Activated CD4-positive, alpha-beta memory T cell treated with anti-CD3 and anti-CD28 coated beads, Interleukin-2, amount 10 ng/mL, durations not matched to agents 7 days and 5 days (primary cell): ENCODE measurements around the gene ELMO1. TPM values are rescaled to one million over a fixed set of nuclear protein-coding genes. Genes with fewer than 3 reads are reported as not detected.

Source experiments
- CTCF ChIA-PET: fragments of 350-600 bp; sonication (Branson Sonifier 250); formaldehyde crosslinking; loops from one replicate; lab custom pipeline; 2021; ENCODE audit warnings: antibody characterized with exemption, inconsistent platforms; lab: Charles Lee
- POLR2A ChIA-PET: fragments of 350-600 bp; sonication (Branson Sonifier 250); formaldehyde crosslinking; loops from one replicate; lab custom pipeline; 2021; ENCODE audit warnings: antibody characterized with exemption; lab: Charles Lee
- DNase-seq: peaks from one replicate; pipeline ENCODE4 v3.0.0-alpha.2; 2020
- H3K27ac Mint-ChIP-seq: one replicate; pipeline ENCODE4 v1.8.0; 2021; ENCODE audit warnings: mild to moderate bottlenecking, mixed read lengths
- H3K27me3 Mint-ChIP-seq: one replicate; pipeline ENCODE4 v1.8.0; 2021; ENCODE audit warnings: mixed read lengths
- H3K36me3 Mint-ChIP-seq: one replicate; pipeline ENCODE4 v1.8.0; 2021; ENCODE audit warnings: low read depth, mixed read lengths
- H3K4me1 Mint-ChIP-seq: one replicate; pipeline ENCODE4 v1.8.0; 2021; ENCODE audit warnings: mixed read lengths
- H3K4me3 Mint-ChIP-seq: one replicate; pipeline ENCODE4 v1.8.0; 2021; ENCODE audit warnings: mild to moderate bottlenecking, mixed read lengths
- H3K9me3 Mint-ChIP-seq: one replicate; pipeline ENCODE4 v1.8.0; 2021; ENCODE audit warnings: mixed read lengths
- total RNA-seq, 2 experiments: library from RNA; stranded (reverse); gene quantifications; one replicate each; pipeline ENCODE4 v1.2.3, GENCODE V29; 2021

ELMO1 gene
- total RNA-seq, 2 experiments from 2014 or later: 100 to 102 TPM

DNA sequence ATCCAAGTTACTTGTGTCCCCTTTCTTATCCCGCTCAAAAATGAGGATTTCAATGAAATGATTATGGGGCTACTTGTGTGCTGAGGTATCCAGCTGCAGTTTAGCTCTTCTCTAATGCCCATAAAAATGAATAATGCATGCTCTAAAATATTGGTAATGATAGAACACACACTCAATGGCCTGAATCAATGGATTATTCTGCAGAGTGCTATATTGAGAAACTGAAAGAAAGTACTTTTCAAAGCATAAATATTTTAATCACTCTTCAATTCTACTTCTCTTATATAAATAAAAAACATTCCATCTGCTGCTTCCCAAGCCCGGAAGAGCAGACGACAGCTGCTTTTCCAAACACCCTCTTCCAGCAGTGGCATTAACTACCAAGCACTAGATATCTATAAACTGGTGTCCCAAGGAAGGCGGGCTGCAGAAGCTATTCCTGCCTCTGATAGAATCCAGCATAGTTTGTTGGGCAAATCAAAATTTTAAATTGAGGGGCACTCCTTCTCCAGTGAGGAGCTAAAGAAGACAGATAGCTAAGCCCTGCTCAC is 439.5 kb downstream of the ELMO1 start:
- no peak for DNase-seq
- no peaks in the 10 kb centered on the region for H3K4me1 Mint-ChIP-seq
- ChIA-PET CTCF (interaction anchor here (1.9 kb wide), 1 partner anchor 173 kb away, joined by 4 read pairs; no protein-coding TSS in a partner anchor), POLR2A (no interaction called here)
- H3K36me3 Mint-ChIP-seq: peaks cover 21% of the 10 kb centered on the region
- H3K9me3 Mint-ChIP-seq: no peaks in the 10 kb centered on the region
- H3K4me3 Mint-ChIP-seq: no peak overlapping the region
- H3K27me3 Mint-ChIP-seq: no peaks in the 10 kb centered on the region
- no peak overlapping the region for H3K27ac Mint-ChIP-seq

DNA sequence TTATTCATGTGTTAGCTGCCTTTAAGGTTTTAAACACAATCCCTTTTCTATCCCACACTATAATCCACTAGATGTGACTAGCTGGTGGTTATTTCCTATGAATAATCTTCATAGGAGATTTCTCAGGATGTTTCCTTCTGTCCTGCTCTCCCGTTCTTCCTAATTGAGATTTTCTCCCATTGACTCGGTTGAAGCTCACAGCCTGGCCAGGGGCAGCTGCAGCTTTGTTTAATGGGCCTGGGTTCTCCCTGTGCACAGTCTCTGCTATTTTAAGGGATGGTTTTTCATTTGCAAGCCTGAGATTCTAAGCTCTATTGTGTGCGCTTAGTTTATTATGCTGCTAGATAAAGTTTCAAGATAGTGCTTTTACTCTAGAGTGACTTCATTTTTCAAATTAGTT is 441.0 kb downstream of the ELMO1 start:
- Mint-ChIP-seq H3K27ac (no peak overlapping the region), H3K36me3 (peaks cover 26% of the 10 kb centered on the region), H3K9me3 (no peaks in the 10 kb centered on the region), H3K4me1 (no peaks in the 10 kb centered on the region), H3K27me3 (no peaks in the 10 kb centered on the region), H3K4me3 (no peak overlapping the region)
- DNase-seq: no peak
- ChIA-PET POLR2A (no interaction called here), CTCF (interaction anchor here (1.9 kb wide), 1 partner anchor 174 kb away, joined by 4 read pairs; no protein-coding TSS in a partner anchor)

DNA sequence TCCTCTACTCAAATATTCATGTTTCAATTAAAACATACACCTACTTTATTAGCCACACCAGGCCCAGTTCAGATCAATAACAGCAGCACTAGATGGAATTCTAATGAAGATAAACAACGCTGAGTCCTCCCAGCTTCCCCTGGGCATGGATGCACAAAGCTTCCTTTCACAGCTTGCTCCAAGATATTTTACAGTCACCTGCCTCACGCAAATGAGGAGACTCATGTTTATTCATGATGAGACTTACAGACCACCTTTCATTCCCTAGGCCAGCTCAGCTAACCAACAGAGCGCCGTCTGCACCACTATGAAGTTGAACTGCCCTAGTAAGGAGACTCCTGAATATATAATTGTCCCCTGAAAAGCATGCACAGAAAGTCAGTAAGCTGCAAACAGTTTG is 441.4 kb downstream of the ELMO1 start:
- H3K4me1 Mint-ChIP-seq: no peaks in the 10 kb centered on the region
- H3K9me3 Mint-ChIP-seq: peaks cover 2% of the 10 kb centered on the region
- no peak for DNase-seq
- no peaks in the 10 kb centered on the region for H3K27me3 Mint-ChIP-seq
- no peak overlapping the region for H3K27ac Mint-ChIP-seq
- CTCF ChIA-PET: interaction anchor here (1.9 kb wide), 1 partner anchor 175 kb away, joined by 4 read pairs; no protein-coding TSS in a partner anchor
- peaks cover 27% of the 10 kb centered on the region for H3K36me3 Mint-ChIP-seq
- H3K4me3 Mint-ChIP-seq: no peak overlapping the region
- POLR2A ChIA-PET: no interaction called here

DNA sequence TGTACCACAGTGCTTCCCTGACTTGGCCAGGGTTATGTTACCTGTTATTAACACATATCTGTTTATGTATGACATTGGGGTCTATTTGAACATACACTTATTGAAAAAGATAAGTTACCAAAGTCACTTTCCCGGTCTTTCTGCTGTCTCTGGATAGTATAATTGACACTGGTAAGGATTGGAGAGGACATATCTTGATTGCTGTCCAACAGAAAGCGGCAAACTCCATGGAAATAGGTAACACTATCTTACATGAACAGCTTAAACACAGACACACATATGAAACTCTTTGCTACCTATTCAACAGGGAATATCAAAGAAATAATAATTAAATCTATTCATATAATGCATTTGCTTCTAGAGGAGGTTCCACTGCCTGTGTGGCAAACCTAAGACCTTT is 441.9 kb downstream of the ELMO1 start:
- CTCF ChIA-PET: no interaction called here
- H3K27me3 Mint-ChIP-seq: no peaks in the 10 kb centered on the region
- H3K9me3 Mint-ChIP-seq: peaks cover 2% of the 10 kb centered on the region
- DNase-seq: no peak
- POLR2A ChIA-PET: no interaction called here
- H3K27ac Mint-ChIP-seq: no peak overlapping the region
- no peaks in the 10 kb centered on the region for H3K4me1 Mint-ChIP-seq
- H3K4me3 Mint-ChIP-seq: no peak overlapping the region
- H3K36me3 Mint-ChIP-seq: peaks cover 27% of the 10 kb centered on the region

DNA sequence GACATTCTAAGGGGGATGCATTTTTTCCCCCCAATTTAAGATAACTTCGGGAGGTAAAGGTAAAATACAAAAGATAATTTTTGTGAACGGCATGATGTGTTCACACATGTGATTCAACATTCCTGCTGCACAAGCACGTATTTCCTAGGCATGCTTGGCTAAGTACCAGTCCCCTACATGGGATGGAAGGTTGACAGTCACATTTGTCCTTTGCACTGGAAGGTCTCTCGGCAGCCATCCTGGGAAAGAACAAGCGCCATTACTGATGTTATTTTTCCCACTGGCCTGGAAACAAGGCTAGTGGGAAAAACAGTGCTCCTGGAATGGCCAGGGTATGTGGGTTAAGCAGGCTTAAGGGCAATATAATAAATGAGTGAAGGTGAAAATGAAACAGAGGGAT is 448.2 kb downstream of the ELMO1 start:
- Mint-ChIP-seq H3K27me3 (no peaks in the 10 kb centered on the region), H3K4me1 (no peaks in the 10 kb centered on the region), H3K27ac (no peak overlapping the region), H3K9me3 (peaks cover 2% of the 10 kb centered on the region), H3K4me3 (no peak overlapping the region), H3K36me3 (peaks cover 30% of the 10 kb centered on the region)
- ChIA-PET POLR2A (no interaction called here), CTCF (no interaction called here)
- DNase-seq: no peak

DNA sequence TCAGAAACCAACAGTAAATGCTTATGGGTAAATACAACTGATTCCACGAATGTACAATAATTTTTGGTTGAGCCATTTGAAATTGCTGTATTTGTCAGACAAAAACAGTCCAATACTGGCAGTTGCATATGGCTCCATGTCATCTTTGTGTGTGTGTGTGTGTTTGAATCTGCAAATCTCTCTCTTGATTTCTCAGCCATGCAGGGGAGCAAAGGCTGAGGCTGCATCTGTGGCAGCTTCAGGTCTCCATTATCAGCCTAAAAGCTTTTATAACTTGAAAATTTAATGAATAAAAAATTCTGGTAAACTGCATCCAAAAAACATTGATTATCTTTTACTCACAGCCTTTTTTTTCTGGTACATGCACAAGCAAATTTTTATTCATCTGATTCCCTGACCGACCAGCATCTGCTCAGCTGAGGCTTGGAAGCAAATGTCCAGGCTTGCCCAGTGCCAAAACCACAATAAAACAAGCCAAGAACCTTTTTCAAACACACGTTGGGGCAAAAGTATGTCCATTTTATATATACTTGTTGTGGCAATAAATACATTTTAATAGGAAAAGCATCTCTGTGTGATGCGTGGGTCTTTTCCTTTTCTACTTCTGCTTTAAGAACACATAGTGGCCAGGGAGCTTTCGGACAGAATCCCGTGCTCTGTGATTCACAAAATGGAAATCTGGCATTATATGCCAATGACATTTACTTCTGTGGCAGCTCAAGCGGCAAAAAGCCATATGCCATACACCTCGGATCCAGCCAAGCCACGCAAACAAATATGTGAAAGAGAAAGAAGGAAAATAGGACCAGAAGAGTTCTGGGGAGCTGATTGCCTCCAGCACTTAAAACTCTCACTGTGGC is 448.8 kb downstream of the ELMO1 start:
- DNase-seq: no peak
- Mint-ChIP-seq H3K27me3 (no peaks in the 10 kb centered on the region), H3K27ac (no peak overlapping the region), H3K4me1 (no peaks in the 10 kb centered on the region), H3K4me3 (no peak overlapping the region), H3K9me3 (peaks cover 2% of the 10 kb centered on the region), H3K36me3 (peaks cover 30% of the 10 kb centered on the region)
- ChIA-PET CTCF (no interaction called here), POLR2A (no interaction called here)

DNA sequence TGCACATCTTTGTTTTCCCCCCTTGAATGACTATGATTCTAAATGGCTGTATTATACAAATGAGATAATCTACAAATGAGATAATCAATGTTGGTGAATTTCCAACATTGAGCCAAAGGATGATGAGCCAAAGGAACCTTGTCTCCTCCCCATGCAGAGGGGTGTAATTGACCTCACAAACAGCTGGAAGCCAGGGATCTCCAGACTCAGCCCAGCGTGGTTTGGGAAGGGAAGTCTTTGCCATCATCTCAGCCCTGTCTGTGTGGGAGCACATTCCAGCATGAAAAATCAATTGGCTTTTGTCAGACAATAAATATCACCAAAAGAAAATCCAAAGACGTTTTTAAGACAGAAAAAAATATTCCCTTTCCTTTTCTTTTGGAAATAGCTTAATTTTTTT is 452.9 kb downstream of the ELMO1 start:
- peaks cover 11% of the 10 kb centered on the region for H3K36me3 Mint-ChIP-seq
- no peak overlapping the region for H3K27ac Mint-ChIP-seq

DNA sequence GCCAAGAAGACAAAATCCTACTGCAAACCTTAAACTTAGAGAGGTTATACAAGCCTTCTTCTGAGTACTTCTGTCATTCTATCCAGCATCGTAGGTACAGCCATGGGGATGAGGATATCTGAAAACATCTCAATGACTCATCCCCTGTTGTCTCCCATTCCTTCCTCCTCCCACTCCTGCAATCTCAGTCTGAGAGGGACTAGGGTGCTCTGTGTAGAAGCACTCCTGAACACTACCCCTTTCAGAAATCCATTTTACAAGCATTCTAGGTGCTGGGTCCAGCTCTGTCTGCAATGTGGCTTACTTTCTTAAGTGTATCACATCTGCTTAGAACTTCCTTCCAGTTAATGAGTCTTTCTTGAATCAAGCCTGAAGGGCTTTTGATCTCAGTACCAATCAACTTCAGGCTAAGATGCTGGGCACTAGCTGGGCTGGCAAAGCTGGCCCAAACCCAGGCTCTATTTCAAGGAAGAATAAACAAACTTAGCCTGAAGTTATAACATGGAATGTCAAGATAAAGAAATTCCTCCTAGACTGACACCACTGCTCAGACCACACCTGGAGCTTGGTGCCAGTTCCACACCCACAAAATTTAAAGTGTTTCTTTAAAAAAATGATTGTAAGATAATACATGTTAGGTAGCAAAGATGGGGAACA is 454.1 kb downstream of the ELMO1 start:
- Mint-ChIP-seq H3K4me1 (no peaks in the 10 kb centered on the region), H3K27me3 (no peaks in the 10 kb centered on the region), H3K9me3 (no peaks in the 10 kb centered on the region), H3K36me3 (peaks cover 11% of the 10 kb centered on the region), H3K4me3 (no peak overlapping the region), H3K27ac (no peak overlapping the region)
- no peak for DNase-seq
- CTCF ChIA-PET: interaction anchor here (1.3 to 2.6 kb wide), 2 partner anchors 8 to 188 kb away, joined by 3 to 15 read pairs; no protein-coding TSS in a partner anchor
- POLR2A ChIA-PET: no interaction called here

More for the DNA sequence above, 452.9 kb downstream of the ELMO1 start:
- no peak for DNase-seq
- H3K27me3 Mint-ChIP-seq: no peaks in the 10 kb centered on the region
- H3K4me3 Mint-ChIP-seq: no peak overlapping the region
- no peaks in the 10 kb centered on the region for H3K4me1 Mint-ChIP-seq
- H3K9me3 Mint-ChIP-seq: no peaks in the 10 kb centered on the region
- ChIA-PET POLR2A (no interaction called here), CTCF (interaction anchor here (0.6 to 2.6 kb wide), 2 partner anchors 9 to 12 kb away, joined by 4 to 15 read pairs; no protein-coding TSS in a partner anchor)

DNA sequence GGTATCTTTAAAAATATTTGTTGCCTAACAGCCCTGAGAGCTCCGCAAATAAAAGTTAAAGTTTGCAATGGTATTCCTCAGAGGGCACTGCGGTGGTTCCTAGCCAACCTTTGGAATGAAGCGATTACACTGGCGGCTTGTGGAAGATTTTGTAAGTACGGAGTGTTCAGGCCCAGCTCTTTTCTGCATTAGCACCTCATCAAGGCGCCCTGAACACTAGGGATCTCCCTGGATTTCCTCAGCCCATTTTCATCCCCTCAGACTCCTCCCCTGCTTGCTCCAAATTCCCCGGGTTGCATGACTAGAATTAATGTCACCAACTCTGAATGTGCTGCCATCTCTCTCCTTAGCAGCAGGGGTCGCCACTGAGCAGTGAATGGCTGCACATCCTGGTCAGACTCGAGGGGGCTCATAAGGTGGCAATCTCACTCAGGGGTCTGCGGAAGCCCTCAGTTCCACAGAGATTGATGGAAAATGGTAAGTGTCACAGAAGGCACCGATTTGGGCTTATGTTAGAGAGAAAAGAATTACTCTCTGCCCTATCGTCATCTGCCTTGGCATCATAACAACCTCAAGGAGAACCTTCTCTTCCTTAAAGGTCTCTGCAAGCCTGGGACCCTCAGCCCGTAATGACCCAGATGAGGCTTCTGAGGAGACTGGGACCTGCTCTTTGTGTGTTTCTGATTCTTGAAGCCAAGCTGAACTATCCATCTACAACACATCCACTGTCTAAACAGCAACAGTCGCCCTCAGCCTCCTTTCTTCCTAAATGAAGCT is 461.5 kb downstream of the ELMO1 start:
- no peak overlapping the region for H3K4me3 Mint-ChIP-seq
- ChIA-PET CTCF (interaction anchor here (0.7 to 3.0 kb wide), 10 partner anchors 8 to 313 kb away, joined by 3 to 15 read pairs (median 4); no protein-coding TSS in a partner anchor), POLR2A (no interaction called here)
- peaks cover 8% of the 10 kb centered on the region for H3K4me1 Mint-ChIP-seq
- DNase-seq: peak; percentile 63
- H3K9me3 Mint-ChIP-seq: no peaks in the 10 kb centered on the region
- peaks cover 11% of the 10 kb centered on the region for H3K36me3 Mint-ChIP-seq
- no peak overlapping the region for H3K27ac Mint-ChIP-seq
- H3K27me3 Mint-ChIP-seq: no peaks in the 10 kb centered on the region

DNA sequence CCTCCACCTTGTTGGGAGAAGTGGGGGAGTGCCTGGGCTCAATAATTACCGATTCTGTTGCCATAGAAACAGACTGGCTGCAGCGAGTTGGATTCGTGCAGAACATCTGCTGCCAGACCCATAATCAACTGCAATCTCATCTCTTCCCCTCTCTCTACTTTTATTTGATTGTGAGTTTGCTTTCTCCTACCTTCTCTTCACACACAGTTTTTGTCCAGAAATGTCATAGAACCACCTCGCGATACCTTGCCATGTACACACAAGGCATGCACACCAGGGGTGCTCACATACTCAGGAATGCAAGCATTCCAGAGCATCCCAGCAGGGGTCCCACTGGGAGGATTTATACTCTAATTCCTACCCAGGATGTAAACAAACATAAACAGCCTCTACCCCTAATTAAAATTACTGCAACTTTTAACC is 462.1 kb downstream of the ELMO1 start:
- Mint-ChIP-seq H3K27ac (no peak overlapping the region), H3K36me3 (peaks cover 13% of the 10 kb centered on the region), H3K4me3 (no peak overlapping the region), H3K9me3 (peaks cover 2% of the 10 kb centered on the region), H3K4me1 (peaks cover 8% of the 10 kb centered on the region), H3K27me3 (no peaks in the 10 kb centered on the region)
- POLR2A ChIA-PET: no interaction called here
- DNase-seq: no peak
- CTCF ChIA-PET: interaction anchor here (0.7 to 3.0 kb wide), 8 partner anchors 9 to 312 kb away, joined by 3 to 15 read pairs (median 4); no protein-coding TSS in a partner anchor

DNA sequence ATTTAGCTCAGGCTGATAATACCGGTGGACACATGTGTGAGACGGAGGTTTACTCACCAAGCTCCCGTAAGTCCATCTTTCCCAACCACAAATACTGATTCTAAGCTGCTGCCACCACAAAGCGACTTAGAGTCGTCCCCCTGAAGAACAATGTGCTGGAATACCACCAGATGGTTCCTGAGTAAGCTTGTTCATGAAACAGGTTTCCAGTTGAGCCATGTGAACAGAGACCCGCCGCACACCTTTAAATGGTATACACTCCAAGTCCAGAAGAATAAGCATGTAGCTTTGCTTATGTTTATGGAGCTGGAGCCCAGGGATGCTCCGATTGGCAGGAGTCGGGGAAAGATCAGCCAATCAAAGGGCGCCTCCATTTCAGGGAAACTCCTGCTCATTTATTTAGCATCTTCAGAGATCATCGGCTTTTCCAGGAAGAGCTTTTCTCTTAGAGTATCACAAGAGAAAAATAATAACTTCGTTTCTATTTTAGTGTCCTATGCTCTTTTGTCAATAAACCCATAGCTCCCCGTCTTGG is 462.7 kb downstream of the ELMO1 start:
- no peak for DNase-seq
- peaks cover 3% of the 10 kb centered on the region for H3K9me3 Mint-ChIP-seq
- peaks cover 8% of the 10 kb centered on the region for H3K4me1 Mint-ChIP-seq
- no peak overlapping the region for H3K4me3 Mint-ChIP-seq
- ChIA-PET CTCF (interaction anchor here (0.6 to 3.0 kb wide), 10 partner anchors 9 to 316 kb away, joined by 3 to 15 read pairs (median 4); no protein-coding TSS in a partner anchor), POLR2A (no interaction called here)
- no peak overlapping the region for H3K27ac Mint-ChIP-seq
- peaks cover 18% of the 10 kb centered on the region for H3K36me3 Mint-ChIP-seq
- no peaks in the 10 kb centered on the region for H3K27me3 Mint-ChIP-seq

DNA sequence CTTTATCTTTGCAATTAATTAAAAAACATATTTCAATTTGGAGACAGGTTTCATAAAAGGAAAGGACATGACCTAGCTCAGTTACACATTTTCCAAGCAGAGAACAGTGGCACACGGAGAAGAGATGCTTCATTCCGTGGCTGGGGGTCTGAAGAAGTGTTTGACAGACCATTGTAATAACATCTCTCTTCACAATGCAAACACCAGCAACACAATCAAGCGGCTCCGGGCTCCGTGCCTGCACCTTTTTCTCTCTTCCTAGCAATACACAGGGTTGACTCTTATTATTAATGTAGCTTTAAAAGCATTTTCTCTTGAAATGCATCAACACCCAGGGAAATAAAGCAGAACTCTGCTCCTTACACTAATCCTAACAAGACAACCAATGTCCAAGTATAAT is 463.3 kb downstream of the ELMO1 start:
- ChIA-PET POLR2A (no interaction called here), CTCF (interaction anchor here (0.6 to 3.0 kb wide), 6 partner anchors 11 to 316 kb away, joined by 3 to 15 read pairs (median 4); no protein-coding TSS in a partner anchor)
- no peak for DNase-seq
- H3K36me3 Mint-ChIP-seq: peaks cover 18% of the 10 kb centered on the region
- H3K27ac Mint-ChIP-seq: no peak overlapping the region
- H3K27me3 Mint-ChIP-seq: no peaks in the 10 kb centered on the region
- peaks cover 8% of the 10 kb centered on the region for H3K4me1 Mint-ChIP-seq
- H3K9me3 Mint-ChIP-seq: peaks cover 3% of the 10 kb centered on the region
- no peak overlapping the region for H3K4me3 Mint-ChIP-seq
